SHP77 treated with DMSO at 0.1 percent for 48 hours (cell line): Measurements from ENCODE around the gene LRRC56.

Experiments
- DNase-seq: peaks from one replicate; lab custom pipeline; 2025; lab: John Stamatoyannopoulos, UW

LRRC56 gene

GRCh38 chr11:520428-521176 is 16.7 kb upstream of the LRRC56 start:
- no peak for DNase-seq

- no peak for DNase-seq
Measured at GRCh38 chr11:521177-521688, 16.1 kb upstream of the LRRC56 start.

- DNase-seq, result no peak
Measured at GRCh38 chr11:526192-526591, 11.1 kb upstream of the LRRC56 start.

- DNase-seq, result no peak
Measured at GRCh38 chr11:528166-528814, 9.0 kb upstream of the LRRC56 start.

GRCh38 chr11:528815-529727 is 8.3 kb upstream of the LRRC56 start:
- no peak for DNase-seq

- no peak for DNase-seq
Measured at GRCh38 chr11:529728-530411, 7.5 kb upstream of the LRRC56 start.

- DNase-seq, result no peak
Measured at GRCh38 chr11:530960-531831, 6.1 kb upstream of the LRRC56 start.

GRCh38 chr11:531919-532526 is 5.3 kb upstream of the LRRC56 start:
- DNase-seq, result no peak

GRCh38 chr11:532527-532985 is 4.8 kb upstream of the LRRC56 start:
- DNase-seq, result no peak

GRCh38 chr11:532986-533585 is 4.2 kb upstream of the LRRC56 start:
- DNase-seq, result no peak

GRCh38 chr11:533586-534395 is 3.5 kb upstream of the LRRC56 start:
- no peak for DNase-seq

GRCh38 chr11:534396-535209 is 2.7 kb upstream of the LRRC56 start:
- no peak for DNase-seq

- DNase-seq, result no peak
Measured at GRCh38 chr11:535210-535518, 2.2 kb upstream of the LRRC56 start.

GRCh38 chr11:535519-536454 is 1.5 kb upstream of the LRRC56 start, which contains the start of gene HRAS:
HRAS (minus strand) TSS chr11:535576.
- peak; percentile 25 for DNase-seq

- no peak for DNase-seq
Measured at GRCh38 chr11:537622-538430, 499 bp downstream of the LRRC56 start.

GRCh38 chr11:538431-539051 is 1.2 kb downstream of the LRRC56 start:
- no peak for DNase-seq
